Measurements from ENCODE around the gene C2orf92.

DNA sequence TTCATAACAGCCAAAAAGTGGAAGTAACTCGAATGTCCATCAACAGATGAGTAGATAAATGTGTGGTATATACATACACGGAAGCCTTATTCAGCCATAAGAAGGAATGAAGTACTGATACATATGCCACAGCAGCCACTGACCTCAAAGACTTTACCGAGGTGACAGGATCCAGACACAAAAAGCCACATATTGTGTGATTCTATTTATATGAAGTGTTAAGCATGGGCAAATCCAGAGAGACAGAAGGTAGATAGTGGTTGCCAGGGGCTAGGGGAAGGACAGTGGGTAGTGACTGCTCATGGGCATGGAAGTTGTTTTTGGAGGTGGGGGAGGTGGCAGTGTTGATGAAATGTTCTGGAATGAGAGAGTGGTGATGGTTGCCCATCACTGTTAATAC lies 77.8 kb downstream of the C2orf92 start:
- TF ChIP-seq, protein P1, sequence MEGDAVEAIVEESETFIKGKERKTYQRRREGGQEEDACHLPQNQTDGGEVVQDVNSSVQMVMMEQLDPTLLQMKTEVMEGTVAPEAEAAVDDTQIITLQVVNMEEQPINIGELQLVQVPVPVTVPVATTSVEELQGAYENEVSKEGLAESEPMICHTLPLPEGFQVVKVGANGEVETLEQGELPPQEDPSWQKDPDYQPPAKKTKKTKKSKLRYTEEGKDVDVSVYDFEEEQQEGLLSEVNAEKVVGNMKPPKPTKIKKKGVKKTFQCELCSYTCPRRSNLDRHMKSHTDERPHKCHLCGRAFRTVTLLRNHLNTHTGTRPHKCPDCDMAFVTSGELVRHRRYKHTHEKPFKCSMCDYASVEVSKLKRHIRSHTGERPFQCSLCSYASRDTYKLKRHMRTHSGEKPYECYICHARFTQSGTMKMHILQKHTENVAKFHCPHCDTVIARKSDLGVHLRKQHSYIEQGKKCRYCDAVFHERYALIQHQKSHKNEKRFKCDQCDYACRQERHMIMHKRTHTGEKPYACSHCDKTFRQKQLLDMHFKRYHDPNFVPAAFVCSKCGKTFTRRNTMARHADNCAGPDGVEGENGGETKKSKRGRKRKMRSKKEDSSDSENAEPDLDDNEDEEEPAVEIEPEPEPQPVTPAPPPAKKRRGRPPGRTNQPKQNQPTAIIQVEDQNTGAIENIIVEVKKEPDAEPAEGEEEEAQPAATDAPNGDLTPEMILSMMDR (IDR thresholded peaks at IDR 0.05; ENCODE audit: low read length) = no peak
- no peak for TF ChIP-seq EZH2 (IDR thresholded peaks at IDR 0.05; ENCODE audit: borderline replicate concordance, low read length)
